ENCODE results near the gene HUS1. TPM values are rescaled to one million over a fixed set of nuclear protein-coding genes. Genes with fewer than 3 reads are reported as not detected.

Gene HUS1
- total and polyA plus RNA-seq, 9 donors, result 10.0 to 27.2 (median 20.7) TPM

DNA sequence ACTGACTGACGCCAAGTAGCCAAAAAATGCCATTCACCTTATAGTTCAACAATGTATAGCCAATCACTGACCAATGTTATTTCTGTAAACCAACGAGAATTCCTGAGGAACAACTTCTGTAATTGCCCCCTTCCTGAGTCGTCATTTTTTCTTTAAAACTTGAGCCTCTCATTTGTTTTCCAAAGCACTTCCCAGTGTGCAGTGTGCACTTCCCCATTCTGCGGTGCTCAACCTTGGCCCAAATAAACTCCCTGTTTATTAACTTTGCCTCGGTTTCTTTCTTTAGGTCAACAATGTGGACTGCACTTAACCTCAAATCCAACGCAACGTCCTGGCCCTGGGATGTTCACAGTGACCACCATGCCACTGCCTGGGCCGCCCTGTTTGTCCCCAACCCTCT is 46.2 kb downstream of the HUS1 start:
- no peaks in the 10 kb centered on the region for H3K36me3 ChIP-seq
- 83 to 88% (median 86%) methylated on average over 8 of the region's 8 CpGs for WGBS, 3 donors
- DNase-seq, result no peak
- no peaks in the 10 kb centered on the region for H3K4me1 ChIP-seq (ENCODE audit: insufficient read depth)
- no peaks in the 10 kb centered on the region for H3K9me3 ChIP-seq
- TF ChIP-seq POLR2A (IDR thresholded peaks at IDR 0.05) (no peak), CTCF (IDR thresholded peaks at IDR 0.05) (no peak), EP300 (IDR thresholded peaks at IDR 0.05) (no peak)
- H3K4me3 ChIP-seq, result no peak overlapping the region
- H3K27ac ChIP-seq, result no peak overlapping the region
- no peaks in the 10 kb centered on the region for H3K27me3 ChIP-seq
- intact Hi-C loops (cut with DNase I), result loop anchor here in 1 of 4 donors (1.0 kb wide), 1 partner anchor 25 kb away; no protein-coding TSS in a partner anchor

DNA sequence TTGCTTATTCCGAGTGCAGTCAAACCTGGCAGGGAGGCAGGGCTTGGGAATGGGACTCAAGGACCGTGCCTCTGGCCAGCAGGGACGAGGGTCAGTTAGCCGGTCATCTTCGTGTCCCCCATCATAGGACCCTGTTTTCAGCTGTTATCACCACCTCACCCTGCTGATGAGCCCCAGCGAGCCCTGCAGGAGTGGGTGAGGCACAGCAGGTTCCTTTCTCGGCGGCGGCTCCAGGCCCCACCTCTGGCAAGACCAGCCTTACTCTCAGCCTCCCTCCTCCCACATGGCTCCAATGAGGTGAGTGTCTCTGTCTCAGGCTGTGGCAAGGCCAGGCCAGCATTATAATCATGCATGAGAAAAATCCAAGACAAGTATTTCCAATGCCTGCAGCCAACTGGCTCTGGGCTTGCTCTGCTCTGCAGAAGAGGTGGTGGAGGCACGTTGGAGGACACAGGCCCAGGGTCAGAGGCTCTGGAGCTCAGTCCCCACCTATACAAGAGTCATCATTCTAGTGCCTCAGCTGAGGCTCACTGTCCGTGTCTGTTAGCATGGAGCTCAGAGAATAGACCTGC is 46.9 kb downstream of the HUS1 start:
- WGBS, 3 donors, result 86 to 91% (median 90%) methylated on average over 11 of the region's 11 CpGs
- intact Hi-C loops (cut with DNase I), result loop anchor here in 1 of 4 donors (1.0 kb wide), 1 partner anchor 24 kb away; no protein-coding TSS in a partner anchor
- H3K36me3 ChIP-seq, result no peaks in the 10 kb centered on the region
- H3K27ac ChIP-seq, result no peak overlapping the region
- no peaks in the 10 kb centered on the region for H3K27me3 ChIP-seq
- DNase-seq, result no peak
- H3K4me1 ChIP-seq (ENCODE audit: insufficient read depth), result no peaks in the 10 kb centered on the region
- H3K9me3 ChIP-seq, result no peaks in the 10 kb centered on the region
- H3K4me3 ChIP-seq, result no peak overlapping the region
- TF ChIP-seq EP300 (IDR thresholded peaks at IDR 0.05) (no peak), POLR2A (IDR thresholded peaks at IDR 0.05) (no peak), CTCF (IDR thresholded peaks at IDR 0.05) (no peak)

DNA sequence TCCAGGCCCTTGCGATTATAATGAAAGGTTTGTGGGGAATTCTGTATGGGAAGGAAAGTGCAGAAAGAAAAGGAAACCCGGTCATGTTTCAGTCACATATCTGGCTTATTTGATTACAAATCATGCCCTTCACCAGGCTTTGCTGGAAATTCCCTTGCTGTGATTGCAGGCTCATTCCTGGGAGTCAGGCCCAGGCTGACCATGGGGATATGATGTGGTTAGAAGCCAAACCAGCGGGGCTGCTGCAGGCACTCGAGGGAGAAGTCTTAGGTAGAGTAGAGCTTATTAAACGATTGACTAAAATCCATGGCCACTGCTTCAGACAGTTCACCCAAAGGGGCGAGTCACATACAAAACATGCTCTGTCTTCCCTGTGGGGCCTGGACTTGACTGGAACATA is 47.4 kb downstream of the HUS1 start:
- Histone ChIP-seq H3K4me1 (ENCODE audit: insufficient read depth) (no peaks in the 10 kb centered on the region), H3K36me3 (no peaks in the 10 kb centered on the region), H3K9me3 (no peaks in the 10 kb centered on the region), H3K27ac (no peak overlapping the region), H3K4me3 (no peak overlapping the region), H3K27me3 (no peaks in the 10 kb centered on the region)
- 54 to 71% (median 66%) methylated on average over 6 of the region's 6 CpGs for WGBS, 3 donors
- DNase-seq, result no peak
- intact Hi-C loops (cut with DNase I), result no loop called here
- no peak for TF ChIP-seq CTCF (IDR thresholded peaks at IDR 0.05)
- TF ChIP-seq EP300 (IDR thresholded peaks at IDR 0.05), result no peak
- no peak for TF ChIP-seq POLR2A (IDR thresholded peaks at IDR 0.05)

GRCh38 chr7:47931005-47932004 is 48.1 kb downstream of the HUS1 start:
- H3K4me1 ChIP-seq (ENCODE audit: insufficient read depth), result no peaks in the 10 kb centered on the region
- H3K36me3 ChIP-seq, result no peaks in the 10 kb centered on the region
- no peak overlapping the region for H3K27ac ChIP-seq
- WGBS, 3 donors, result 95 to 96% (median 96%) methylated on average over 18 of the region's 18 CpGs
- TF ChIP-seq CTCF (IDR thresholded peaks at IDR 0.05) (no peak), POLR2A (IDR thresholded peaks at IDR 0.05) (no peak), EP300 (IDR thresholded peaks at IDR 0.05) (no peak)
- no peak overlapping the region for H3K4me3 ChIP-seq
- H3K9me3 ChIP-seq, result no peaks in the 10 kb centered on the region
- no peak for DNase-seq
- intact Hi-C loops (cut with DNase I), result no loop called here
- no peaks in the 10 kb centered on the region for H3K27me3 ChIP-seq
